Stimulated activated naive CD8-positive, alpha-beta T cell treated with anti-CD3 and anti-CD28 coated beads, Interleukin-15, Interleukin-2, amounts not matched to agents 100 ng/mL and 50 ng/mL, for 24 hours (primary cell): ENCODE results near the gene LRIG1.

Experiments
- H3K27ac Mint-ChIP-seq: one replicate; pipeline ENCODE4 v1.8.0; 2021; ENCODE audit warnings: mild to moderate bottlenecking, mixed read lengths
- H3K27me3 Mint-ChIP-seq: one replicate; pipeline ENCODE4 v1.8.0; 2021; ENCODE audit warnings: mixed read lengths
- H3K36me3 Mint-ChIP-seq: one replicate; pipeline ENCODE4 v1.8.0; 2021; ENCODE audit warnings: low read depth, mixed read lengths
- H3K4me1 Mint-ChIP-seq: one replicate; pipeline ENCODE4 v1.8.0; 2021; ENCODE audit warnings: low read depth, mixed read lengths
- H3K4me3 Mint-ChIP-seq: one replicate; pipeline ENCODE4 v1.8.0; 2021; ENCODE audit warnings: mild to moderate bottlenecking, mixed read lengths
- H3K9me3 Mint-ChIP-seq: one replicate; pipeline ENCODE4 v1.8.0; 2021; ENCODE audit warnings: mixed read lengths

LRIG1 gene

GRCh38 chr3:66336333-66336766 is 164.5 kb downstream of the LRIG1 start:
- peaks cover 7% of the 10 kb centered on the region for H3K9me3 Mint-ChIP-seq

GRCh38 chr3:66335671-66336070 is 165.2 kb downstream of the LRIG1 start:
- H3K9me3 Mint-ChIP-seq, result peaks cover 7% of the 10 kb centered on the region
- peaks cover 19% of the 10 kb centered on the region for H3K4me1 Mint-ChIP-seq
- H3K27ac Mint-ChIP-seq, result no peak overlapping the region
- peaks cover 11% of the 10 kb centered on the region for H3K36me3 Mint-ChIP-seq
- no peak overlapping the region for H3K4me3 Mint-ChIP-seq
- H3K27me3 Mint-ChIP-seq, result no peaks in the 10 kb centered on the region

More at GRCh38 chr3:66336333-66336766, 164.5 kb downstream of the LRIG1 start:
- H3K4me1 Mint-ChIP-seq, result peaks cover 19% of the 10 kb centered on the region
- no peak overlapping the region for H3K27ac Mint-ChIP-seq
- no peaks in the 10 kb centered on the region for H3K27me3 Mint-ChIP-seq
- peaks cover 15% of the 10 kb centered on the region for H3K36me3 Mint-ChIP-seq
- H3K4me3 Mint-ChIP-seq, result no peak overlapping the region
